Measurements from ENCODE around the gene CHDH.

GRCh38 chr3:53800041-53800906 lies 45.9 kb downstream of the CHDH start:
- TF ChIP-seq POLR2AphosphoS5 (IDR thresholded peaks at IDR 0.05; ENCODE audit: low read depth, low read length) (no peak), POLR2A (IDR thresholded peaks at IDR 0.05; ENCODE audit: low read depth, low read length) (no peak)

Data from GM12892 (cell line).